NB4 (cell line): Measurements from ENCODE around the gene ASB2.

Source experiments
- DNase-seq: peaks from one replicate; pipeline ENCODE4 v3.0.0; 2010; ENCODE audit warnings: low read depth
- H3K4me3 ChIP-seq: one replicate; pipeline ENCODE4 v1.5.1; 2011; ENCODE audit warnings: mild to moderate bottlenecking, low read depth, low read length, moderate library complexity
- MAX ChIP-seq: IDR thresholded peaks from 2 replicates; pipeline ENCODE4 v1.6.1; 2011; ENCODE audit warnings: low read depth, low read length
- MYC ChIP-seq: IDR thresholded peaks from 2 replicates; pipeline ENCODE4 v1.6.1; 2011; ENCODE audit warnings: low read depth, low read length
- POLR2A ChIP-seq: IDR thresholded peaks from 2 replicates; pipeline ENCODE4 v1.6.1; 2011; ENCODE audit warnings: mild to moderate bottlenecking; ENCODE audit not compliant: insufficient read length; ENCODE audit errors: extremely low read depth
- TF ChIP-seq, protein P1 (sequence below): IDR thresholded peaks from one replicate; pipeline ENCODE4 v1.5.1; 2012; ENCODE audit warnings: low read depth, low read length

ASB2 gene

GRCh38 chr14:93947282-93947681 is 29.1 kb downstream of the ASB2 start:
- TF ChIP-seq, protein P1, sequence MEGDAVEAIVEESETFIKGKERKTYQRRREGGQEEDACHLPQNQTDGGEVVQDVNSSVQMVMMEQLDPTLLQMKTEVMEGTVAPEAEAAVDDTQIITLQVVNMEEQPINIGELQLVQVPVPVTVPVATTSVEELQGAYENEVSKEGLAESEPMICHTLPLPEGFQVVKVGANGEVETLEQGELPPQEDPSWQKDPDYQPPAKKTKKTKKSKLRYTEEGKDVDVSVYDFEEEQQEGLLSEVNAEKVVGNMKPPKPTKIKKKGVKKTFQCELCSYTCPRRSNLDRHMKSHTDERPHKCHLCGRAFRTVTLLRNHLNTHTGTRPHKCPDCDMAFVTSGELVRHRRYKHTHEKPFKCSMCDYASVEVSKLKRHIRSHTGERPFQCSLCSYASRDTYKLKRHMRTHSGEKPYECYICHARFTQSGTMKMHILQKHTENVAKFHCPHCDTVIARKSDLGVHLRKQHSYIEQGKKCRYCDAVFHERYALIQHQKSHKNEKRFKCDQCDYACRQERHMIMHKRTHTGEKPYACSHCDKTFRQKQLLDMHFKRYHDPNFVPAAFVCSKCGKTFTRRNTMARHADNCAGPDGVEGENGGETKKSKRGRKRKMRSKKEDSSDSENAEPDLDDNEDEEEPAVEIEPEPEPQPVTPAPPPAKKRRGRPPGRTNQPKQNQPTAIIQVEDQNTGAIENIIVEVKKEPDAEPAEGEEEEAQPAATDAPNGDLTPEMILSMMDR = no peak
- TF ChIP-seq MAX (no peak), MYC (no peak), POLR2A (no peak)
- no peak overlapping the region for H3K4me3 ChIP-seq
- no peak for DNase-seq

GRCh38 chr14:93946541-93947090 is 29.8 kb downstream of the ASB2 start:
- no peak for DNase-seq
- H3K4me3 ChIP-seq = no peak overlapping the region
- no peak for TF ChIP-seq POLR2A
- TF ChIP-seq MAX = no peak
- TF ChIP-seq MYC = no peak
- TF ChIP-seq, protein P1 = no peak

- TF ChIP-seq, protein P1 = no peak
- TF ChIP-seq POLR2A (no peak), MAX (no peak), MYC (no peak)
- DNase-seq = no peak
These were observed 30.3 kb downstream of the ASB2 start for GRCh38 chr14:93946104-93946503.

DNA sequence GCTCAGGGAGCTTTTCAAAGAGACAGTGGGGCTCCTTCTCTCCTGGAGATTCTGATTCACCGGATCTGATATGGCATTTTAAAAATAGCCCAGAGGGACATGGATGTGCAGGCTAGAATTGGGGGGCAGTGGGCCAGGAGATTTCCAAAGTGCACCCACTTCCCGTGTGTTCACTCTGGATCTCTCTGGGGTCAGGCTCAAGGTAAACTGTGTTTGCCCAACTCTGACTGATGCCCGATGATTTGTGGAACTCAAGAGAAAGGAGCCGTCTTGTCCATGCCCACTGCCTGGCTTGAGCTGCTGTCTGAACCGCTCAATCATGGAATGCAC is 31.3 kb downstream of the ASB2 start:
- no peak for TF ChIP-seq MAX
- TF ChIP-seq MYC = no peak
- TF ChIP-seq POLR2A = no peak
- TF ChIP-seq, protein P1 = no peak
- no peak overlapping the region for H3K4me3 ChIP-seq
- DNase-seq = no peak

More at GRCh38 chr14:93946104-93946503, 30.3 kb downstream of the ASB2 start:
- H3K4me3 ChIP-seq = no peak overlapping the region

GRCh38 chr14:93944348-93945069 is 31.9 kb downstream of the ASB2 start:
- H3K4me3 ChIP-seq = no peak overlapping the region
- DNase-seq = no peak
- no peak for TF ChIP-seq POLR2A
- no peak for TF ChIP-seq MYC
- no peak for TF ChIP-seq MAX
- TF ChIP-seq, protein P1 = no peak
